A673 (cell line): ENCODE results near the gene RBMS1. TPM values are rescaled to one million over a fixed set of nuclear protein-coding genes. Genes with fewer than 3 reads are reported as not detected.

Experiments
- BruUV-seq: library from RNA; stranded (reverse); fragments of 400-500 nt; replicated peaks from 2 replicates; lab custom pipeline; 2021; lab: Mats Ljungman, UMichigan
- CTCF ChIA-PET: fragments of 300-600 bp; sonication (Branson Sonifier 250); formaldehyde crosslinking; loops from one replicate; lab custom pipeline; 2022; ENCODE audit warnings: antibody characterized with exemption; lab: Charles Lee
- POLR2A ChIA-PET: fragments of 300-600 bp; sonication (Branson Sonifier 250); formaldehyde crosslinking; loops from one replicate; lab custom pipeline; 2022; ENCODE audit warnings: antibody characterized with exemption; ENCODE audit not compliant: low non-redundant PET; lab: Charles Lee
- DNase-seq: peaks from one replicate; pipeline ENCODE4 v3.0.0-alpha.2; 2015; ENCODE audit warnings: low spot score
- H3K27ac ChIP-seq: fragments of 200-600 bp; sonication (generic); 2 replicates; pipeline ENCODE4 v1.5.1; 2016; ENCODE audit warnings: mixed run types, low read depth, mild to moderate bottlenecking, mixed read lengths, antibody characterized with exemption, low read length; ENCODE audit not compliant: poor library complexity, severe bottlenecking
- H3K27me3 ChIP-seq: fragments of 200-600 bp; sonication (generic); replicated peaks from 2 replicates; pipeline ENCODE4 v1.6.1; 2017; ENCODE audit warnings: mixed run types, low read depth, mild to moderate bottlenecking, mixed read lengths, antibody characterized with exemption, low read length; ENCODE audit not compliant: insufficient read depth, poor library complexity
- H3K36me3 ChIP-seq: fragments of 200-600 bp; sonication (generic); 2 replicates; pipeline ENCODE4 v1.6.1; 2016; ENCODE audit warnings: mixed run types, mild to moderate bottlenecking, mixed read lengths, antibody characterized with exemption, low read length; ENCODE audit not compliant: insufficient read depth, poor library complexity, severe bottlenecking
- H3K4me1 ChIP-seq: fragments of 200-600 bp; sonication (generic); 2 replicates; pipeline ENCODE4 v1.6.1; 2017; ENCODE audit warnings: mixed run types, mild to moderate bottlenecking, mixed read lengths, antibody characterized with exemption, low read length; ENCODE audit not compliant: insufficient read depth, poor library complexity, severe bottlenecking
- H3K4me3 ChIP-seq: fragments of 200-600 bp; sonication (generic); 2 replicates; pipeline ENCODE4 v1.5.1; 2016; ENCODE audit warnings: low read depth, mixed run types, mild to moderate bottlenecking, mixed read lengths, low read length; ENCODE audit not compliant: poor library complexity, severe bottlenecking
- H3K9me3 ChIP-seq: fragments of 200-600 bp; sonication (generic); 2 replicates; pipeline ENCODE4 v1.6.1; 2016; ENCODE audit warnings: mixed run types, low read depth, mild to moderate bottlenecking, mixed read lengths, antibody characterized with exemption, low read length; ENCODE audit not compliant: poor library complexity, severe bottlenecking
- CTCF ChIP-seq: fragments of 300-800, 200-600 bp; sonication (generic); conservative IDR thresholded peaks from 2 replicates; pipeline ENCODE4 v1.5.1; 2017; ENCODE audit warnings: low read depth, mild to moderate bottlenecking, antibody characterized with exemption, low read length, moderate library complexity, mixed read lengths
- EZH2 ChIP-seq: fragments of 200-600 bp; sonication (generic); IDR thresholded peaks from 2 replicates; pipeline ENCODE4 v1.6.1; 2017; ENCODE audit warnings: borderline replicate concordance, low read depth, mild to moderate bottlenecking, mixed read lengths, antibody characterized with exemption, low read length; ENCODE audit not compliant: poor library complexity, severe bottlenecking
- intact Hi-C: fragments of 100-400 bp; cut with micrococcal nuclease; formaldehyde crosslinking; loops from one replicate; pipeline ENCODE4 v1.10.0; 2022; ENCODE audit not compliant: unreplicated experiment
- total RNA-seq: library from RNA; stranded (reverse); gene quantifications from 2 replicates; pipeline ENCODE4 v1.2.3, GENCODE V29; 2021

The RBMS1 gene
- total RNA-seq, 1 experiment from 2014 or later: 84.9 TPM

DNA sequence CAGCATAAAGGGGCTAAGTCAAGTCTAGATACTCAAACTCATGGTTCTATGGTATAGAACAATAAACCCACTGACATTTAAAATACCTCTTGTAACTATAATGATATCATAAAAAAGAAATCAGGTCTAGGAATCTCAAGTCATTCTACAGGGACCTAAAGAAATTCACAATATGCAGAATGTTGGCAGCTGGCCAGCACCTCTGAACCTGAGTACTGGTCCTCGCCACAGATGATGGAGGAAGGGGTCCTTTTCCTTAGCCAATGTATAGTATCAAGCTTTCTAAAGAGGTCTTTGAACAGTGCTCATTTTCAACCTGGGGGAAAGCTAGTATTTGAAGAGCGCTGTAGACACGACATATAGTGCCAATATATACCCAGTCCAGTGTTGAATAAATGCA is 185.1 kb downstream of the RBMS1 start:
- Histone ChIP-seq H3K36me3 (no peaks in the 10 kb centered on the region), H3K27ac (no peak overlapping the region), H3K4me3 (no peak overlapping the region), H3K27me3 (no peaks in the 10 kb centered on the region), H3K4me1 (no peaks in the 10 kb centered on the region), H3K9me3 (no peaks in the 10 kb centered on the region)
- TF ChIP-seq CTCF (no peak), EZH2 (no peak)
- ChIA-PET POLR2A (no interaction called here), CTCF (no interaction called here)
- intact Hi-C loops: no loop called here
- no peak for DNase-seq
- BruUV-seq: no TSS peak

DNA sequence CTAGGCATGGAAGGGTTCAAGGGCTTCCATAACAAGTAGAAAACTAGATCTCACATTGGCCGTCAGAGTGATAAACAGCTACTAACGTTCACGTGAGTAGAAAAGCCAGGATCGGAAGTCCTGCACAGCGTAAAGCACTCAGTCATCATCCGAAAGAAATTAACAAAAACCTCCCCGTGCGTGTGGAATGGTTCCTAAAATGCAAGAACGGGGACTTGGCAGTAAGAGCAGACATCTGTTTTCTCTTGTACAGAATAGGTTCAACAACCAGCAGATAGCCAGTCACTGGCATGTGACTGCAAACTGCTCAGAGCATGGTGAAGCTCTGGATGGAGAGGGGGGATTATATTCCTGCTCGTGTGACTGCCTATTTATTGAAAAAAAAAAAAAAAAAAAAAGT is 186.6 kb downstream of the RBMS1 start:
- BruUV-seq: no TSS peak
- CTCF ChIA-PET: interaction anchor here (0.7 kb wide), 1 partner anchor 421 kb away, joined by 3 read pairs; no protein-coding TSS in a partner anchor
- POLR2A ChIA-PET: no interaction called here
- Histone ChIP-seq H3K9me3 (no peaks in the 10 kb centered on the region), H3K27ac (no peak overlapping the region), H3K4me1 (no peaks in the 10 kb centered on the region), H3K4me3 (no peak overlapping the region), H3K36me3 (peaks cover 4% of the 10 kb centered on the region), H3K27me3 (no peaks in the 10 kb centered on the region)
- no peak for DNase-seq
- TF ChIP-seq CTCF (no peak), EZH2 (no peak)
- intact Hi-C loops: no loop called here

GRCh38 chr2:160305081-160305750 is 188.4 kb downstream of the RBMS1 start:
- Histone ChIP-seq H3K4me1 (no peaks in the 10 kb centered on the region), H3K4me3 (no peak overlapping the region), H3K27me3 (no peaks in the 10 kb centered on the region), H3K27ac (no peak overlapping the region), H3K36me3 (peaks cover 12% of the 10 kb centered on the region), H3K9me3 (no peaks in the 10 kb centered on the region)
- ChIA-PET POLR2A (no interaction called here), CTCF (no interaction called here)
- BruUV-seq: no TSS peak
- intact Hi-C loops: no loop called here
- TF ChIP-seq CTCF: no peak
- TF ChIP-seq EZH2: no peak
- no peak for DNase-seq
